Measurements from ENCODE around the gene RASGRP1. TPM values are rescaled to one million over a fixed set of nuclear protein-coding genes. Genes with fewer than 3 reads are reported as not detected.

Gene RASGRP1
- total RNA-seq, 3 donors from 2014 or later (not counting 1 experiment from before 2014, with no cell fraction given) = 65.9 to 122 (median 96.5) TPM

DNA sequence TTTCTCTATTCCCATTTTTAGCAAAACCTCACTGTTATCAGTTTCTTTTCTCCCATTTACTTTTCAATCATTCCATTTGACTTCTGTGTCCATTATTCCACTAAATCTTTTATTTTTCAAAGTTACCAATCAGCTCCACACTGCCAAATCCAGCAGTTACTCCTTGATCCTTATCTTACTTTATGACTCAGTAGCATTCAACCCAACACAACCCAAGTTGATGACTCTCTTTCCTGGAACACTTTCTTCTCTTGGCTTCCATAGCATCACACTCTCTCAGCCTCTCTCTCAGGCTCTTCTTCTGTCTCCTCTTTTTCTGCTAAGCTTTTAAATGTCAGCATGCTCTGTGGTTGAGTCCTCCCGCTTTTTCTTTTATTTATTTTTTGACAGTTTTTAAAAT, 36.3 kb downstream of the RASGRP1 start:
- Mint-ChIP-seq H3K9me3 (no peaks in the 10 kb centered on the region), H3K4me3 (no peak overlapping the region), H3K4me1 (peaks cover 58 to 77% of the 10 kb centered on the region in 2 donors), H3K27me3 (ENCODE audit: low read depth in 2 of 2) (no peaks in the 10 kb centered on the region), H3K27ac (peak overlapping the region; percentile 3 to 17), H3K36me3 (peaks cover 5% of the 10 kb centered on the region)
- no peak for TF ChIP-seq CTCF (IDR thresholded peaks at IDR 0.05)
- Histone ChIP-seq H3K9me3 (ENCODE audit: control insufficient read depth, insufficient read depth, low read length) (no peaks in the 10 kb centered on the region), H3K4me1 (ENCODE audit: control insufficient read depth, insufficient read depth, low read length) (peaks cover 5% of the 10 kb centered on the region), H3K27me3 (ENCODE audit: control insufficient read depth, insufficient read depth, low read length) (no peaks in the 10 kb centered on the region), H3K27ac (ENCODE audit: low read length) (no peak overlapping the region), H3K36me3 (ENCODE audit: control insufficient read depth, insufficient read depth, low read length) (peaks cover 33% of the 10 kb centered on the region), H3K4me3 (ENCODE audit: low read length) (no peak overlapping the region)
- ATAC-seq (no peak), DNase-seq (no peak)
- no CpG with 5 or more reads among the region's 1 CpG for WGBS (ENCODE audit: insufficient coverage)
- intact Hi-C loops (cut with micrococcal nuclease) = loop anchor here (10.0 kb wide), 1 partner anchor 53 kb away; no protein-coding TSS in a partner anchor

DNA sequence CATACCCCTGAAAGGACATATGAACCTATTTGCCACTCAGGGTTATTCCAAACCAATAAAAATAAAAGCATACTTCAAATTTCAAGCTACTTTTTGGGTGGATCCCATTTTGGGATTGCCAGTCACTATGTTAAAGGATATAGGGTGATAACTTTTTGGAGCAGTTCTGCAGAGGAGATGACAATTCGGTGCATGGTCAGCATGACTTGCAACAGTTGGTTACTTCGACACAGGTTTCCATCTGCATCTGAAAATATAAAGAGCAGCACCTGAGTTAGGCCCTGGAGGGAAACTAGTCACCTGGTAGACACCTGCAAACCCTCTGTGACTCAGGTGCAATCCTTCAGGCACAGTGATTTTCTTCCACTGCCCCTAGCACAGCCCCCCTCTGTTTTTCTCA, 38.5 kb downstream of the RASGRP1 start:
- no peaks in the 10 kb centered on the region for H3K9me3 ChIP-seq (ENCODE audit: control insufficient read depth, insufficient read depth, low read length)
- no peak overlapping the region for H3K27ac ChIP-seq (ENCODE audit: low read length)
- Mint-ChIP-seq H3K27me3 (ENCODE audit: low read depth in 2 of 2) (no peaks in the 10 kb centered on the region), H3K27ac (peak overlapping the region in 1 of 2 donors; percentile 23), H3K9me3 (no peaks in the 10 kb centered on the region), H3K36me3 (peaks cover 5% of the 10 kb centered on the region), H3K4me3 (no peak overlapping the region), H3K4me1 (peaks cover 56 to 76% of the 10 kb centered on the region in 2 donors)
- H3K27me3 ChIP-seq (ENCODE audit: control insufficient read depth, insufficient read depth, low read length) = no peaks in the 10 kb centered on the region
- ATAC-seq (no peak), DNase-seq (no peak)
- 96% methylated on average over 2 of the region's 2 CpGs for WGBS (ENCODE audit: insufficient coverage)
- no peak overlapping the region for H3K4me3 ChIP-seq (ENCODE audit: low read length)
- H3K4me1 ChIP-seq (ENCODE audit: control insufficient read depth, insufficient read depth, low read length) = no peaks in the 10 kb centered on the region
- intact Hi-C loops (cut with micrococcal nuclease) = loop anchor here (10.0 kb wide), 1 partner anchor 51 kb away; no protein-coding TSS in a partner anchor
- TF ChIP-seq CTCF (IDR thresholded peaks at IDR 0.05) = no peak
- H3K36me3 ChIP-seq (ENCODE audit: control insufficient read depth, insufficient read depth, low read length) = peaks cover 45% of the 10 kb centered on the region

GRCh38 chr15:38525489-38525888, 39.1 kb downstream of the RASGRP1 start:
- intact Hi-C loops (cut with micrococcal nuclease) = loop anchor here (10.0 kb wide), 1 partner anchor 51 kb away; no protein-coding TSS in a partner anchor
- Mint-ChIP-seq H3K4me3 (no peak overlapping the region), H3K4me1 (peaks cover 55 to 70% of the 10 kb centered on the region in 2 donors), H3K27me3 (ENCODE audit: low read depth in 2 of 2) (no peaks in the 10 kb centered on the region), H3K36me3 (peaks cover 5% of the 10 kb centered on the region), H3K27ac (peak overlapping the region; percentile 15 to 23), H3K9me3 (no peaks in the 10 kb centered on the region)
- no peaks in the 10 kb centered on the region for H3K27me3 ChIP-seq (ENCODE audit: control insufficient read depth, insufficient read depth, low read length)
- no peaks in the 10 kb centered on the region for H3K4me1 ChIP-seq (ENCODE audit: control insufficient read depth, insufficient read depth, low read length)
- no peak overlapping the region for H3K4me3 ChIP-seq (ENCODE audit: low read length)
- ATAC-seq (no peak), DNase-seq (no peak)
- H3K9me3 ChIP-seq (ENCODE audit: control insufficient read depth, insufficient read depth, low read length) = no peaks in the 10 kb centered on the region
- no peak overlapping the region for H3K27ac ChIP-seq (ENCODE audit: low read length)
- WGBS (ENCODE audit: insufficient coverage) = 94% methylated on average over 6 of the region's 6 CpGs
- TF ChIP-seq CTCF (IDR thresholded peaks at IDR 0.05) = no peak
- peaks cover 45% of the 10 kb centered on the region for H3K36me3 ChIP-seq (ENCODE audit: control insufficient read depth, insufficient read depth, low read length)

GRCh38 chr15:38524156-38524555, 40.5 kb downstream of the RASGRP1 start:
- H3K4me1 ChIP-seq (ENCODE audit: control insufficient read depth, insufficient read depth, low read length) = no peaks in the 10 kb centered on the region
- H3K4me3 Mint-ChIP-seq = no peak overlapping the region
- H3K4me1 Mint-ChIP-seq = peaks cover 42 to 57% of the 10 kb centered on the region in 2 donors
- no peaks in the 10 kb centered on the region for H3K9me3 Mint-ChIP-seq
- H3K27me3 Mint-ChIP-seq (ENCODE audit: low read depth in 2 of 2) = no peaks in the 10 kb centered on the region
- H3K27ac ChIP-seq (ENCODE audit: low read length) = no peak overlapping the region
- no peaks in the 10 kb centered on the region for H3K9me3 ChIP-seq (ENCODE audit: control insufficient read depth, insufficient read depth, low read length)
- DNase-seq = no peak
- 97% methylated on average over 4 of the region's 5 CpGs for WGBS (ENCODE audit: insufficient coverage)
- H3K27me3 ChIP-seq (ENCODE audit: control insufficient read depth, insufficient read depth, low read length) = no peaks in the 10 kb centered on the region
- H3K4me3 ChIP-seq (ENCODE audit: low read length) = no peak overlapping the region
- H3K36me3 ChIP-seq (ENCODE audit: control insufficient read depth, insufficient read depth, low read length) = peaks cover 48% of the 10 kb centered on the region
- TF ChIP-seq CTCF (IDR thresholded peaks at IDR 0.05) = no peak
- intact Hi-C loops (cut with micrococcal nuclease) = loop anchor here (10.0 kb wide), 1 partner anchor 49 kb away; no protein-coding TSS in a partner anchor
- peak overlapping the region; percentile 39 to 66 for H3K27ac Mint-ChIP-seq
- no peak for ATAC-seq
- H3K36me3 Mint-ChIP-seq = peaks cover 5% of the 10 kb centered on the region
